Posterior cingulate gyrus (tissue), 11 donors: Measurements from ENCODE around the gene ATF6.

ENCODE experiments used
- DNase-seq, 10 donors: peaks; one replicate each; pipeline versions ENCODE4 v3.0.0 to v3.0.0-alpha.2; 2020 to 2021; ENCODE audit warnings: mixed read lengths in 3 of 10
- intact Hi-C: fragments of 100-400 bp; cut with DNase I; formaldehyde crosslinking; loops from one replicate; pipeline ENCODE4 v1.15.1; 2023

The ATF6 gene

DNA sequence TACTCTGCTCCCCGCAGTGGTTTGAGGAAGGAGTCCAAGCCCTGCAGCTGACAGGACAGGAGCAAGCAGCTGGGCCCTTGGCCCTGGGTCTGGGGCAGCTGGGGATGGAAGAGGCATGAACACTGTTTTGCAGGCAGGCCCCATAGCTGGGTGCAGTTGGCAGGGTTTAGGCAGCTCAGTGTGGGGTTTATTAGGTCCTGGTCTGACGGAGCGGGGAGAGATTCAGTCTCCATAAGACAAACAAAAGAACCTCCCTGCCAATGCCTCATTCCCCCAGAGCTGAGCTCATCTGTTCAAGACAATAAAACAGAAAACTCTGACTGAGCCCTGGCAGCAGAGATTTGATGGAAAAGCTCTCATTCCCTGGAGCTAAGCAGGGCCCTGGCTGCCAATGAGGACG, 220.2 kb downstream of the ATF6 start:
- intact Hi-C loops = loop anchor here (10.0 kb wide), 1 partner anchor 62 kb away; no protein-coding TSS in a partner anchor
- DNase-seq = peak in 8 of 10 donors; percentile 43 to 95 (median 62)

- DNase-seq = peak in 1 of 10 donors; percentile 10
Observed at GRCh38 chr1:161987303-161987702, 221.2 kb downstream of the ATF6 start.

GRCh38 chr1:161987872-161988271, 221.8 kb downstream of the ATF6 start:
- intact Hi-C loops = loop anchor here (10.0 kb wide), 1 partner anchor 63 kb away; no protein-coding TSS in a partner anchor
- DNase-seq = peak in 1 of 10 donors; percentile 19

More at GRCh38 chr1:161987303-161987702, 221.2 kb downstream of the ATF6 start:
- intact Hi-C loops = loop anchor here (10.0 kb wide), 1 partner anchor 63 kb away; no protein-coding TSS in a partner anchor

DNA sequence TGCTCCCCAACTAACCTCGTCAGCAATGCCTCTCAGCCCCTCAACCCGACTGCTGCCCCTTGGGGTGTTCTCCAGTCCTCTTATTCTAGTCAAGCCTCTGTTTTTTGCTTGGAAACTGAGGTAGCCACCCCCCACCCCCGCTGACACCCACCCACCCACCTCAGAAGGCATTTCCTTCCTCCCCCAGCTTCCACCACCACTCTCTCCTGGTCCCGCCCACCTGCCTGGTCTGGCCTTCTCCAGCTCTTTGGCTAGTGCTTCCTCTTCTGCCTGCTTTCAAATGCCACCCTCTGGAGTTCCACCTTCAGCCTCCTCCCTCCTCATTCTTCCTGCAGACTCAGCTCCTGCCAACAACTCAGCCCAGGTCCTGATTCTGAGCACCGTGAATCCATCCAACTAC, 222.3 kb downstream of the ATF6 start:
- intact Hi-C loops = loop anchor here (10.0 kb wide), 1 partner anchor 64 kb away; no protein-coding TSS in a partner anchor
- DNase-seq = peak in 1 of 10 donors; percentile 74

DNA sequence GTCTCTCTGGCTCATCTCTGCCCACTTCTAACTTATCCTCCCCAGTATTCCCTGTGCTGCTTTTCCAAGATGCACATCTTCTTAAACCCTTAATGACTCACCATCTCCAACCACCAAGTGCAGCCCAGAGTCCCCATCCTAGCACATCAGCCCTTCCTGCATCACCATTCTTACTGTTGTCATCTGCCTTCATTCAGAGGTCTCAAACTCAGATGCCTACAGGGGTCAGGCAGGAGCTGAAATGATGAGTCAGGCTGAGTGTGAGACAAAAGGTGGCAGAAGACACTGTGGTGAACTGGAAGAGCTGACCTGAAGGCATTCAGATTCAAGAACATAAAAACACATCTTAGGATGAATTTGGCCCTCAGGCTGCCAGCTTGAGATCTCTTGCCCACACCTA, 223.0 kb downstream of the ATF6 start:
- intact Hi-C loops = loop anchor here (10.0 kb wide), 1 partner anchor 64 kb away; no protein-coding TSS in a partner anchor
- DNase-seq = no peak

- intact Hi-C loops = loop anchor here (10.0 kb wide), 1 partner anchor 65 kb away; no protein-coding TSS in a partner anchor
- DNase-seq = no peak
Observed at GRCh38 chr1:161989786-161990185, 223.7 kb downstream of the ATF6 start.

GRCh38 chr1:161993576-161993975, 227.5 kb downstream of the ATF6 start:
- DNase-seq = peak in 1 of 10 donors; percentile 82
- intact Hi-C loops = no loop called here

- intact Hi-C loops = no loop called here
- peak in 8 of 10 donors; percentile 38 to 96 (median 71) for DNase-seq
Observed at GRCh38 chr1:161994175-161994668, 228.1 kb downstream of the ATF6 start.

GRCh38 chr1:161997152-161997551, 231.0 kb downstream of the ATF6 start:
- DNase-seq = no peak
- intact Hi-C loops = no loop called here

- intact Hi-C loops = no loop called here
- DNase-seq = no peak
Observed at GRCh38 chr1:161998811-161999210, 232.7 kb downstream of the ATF6 start.

DNA sequence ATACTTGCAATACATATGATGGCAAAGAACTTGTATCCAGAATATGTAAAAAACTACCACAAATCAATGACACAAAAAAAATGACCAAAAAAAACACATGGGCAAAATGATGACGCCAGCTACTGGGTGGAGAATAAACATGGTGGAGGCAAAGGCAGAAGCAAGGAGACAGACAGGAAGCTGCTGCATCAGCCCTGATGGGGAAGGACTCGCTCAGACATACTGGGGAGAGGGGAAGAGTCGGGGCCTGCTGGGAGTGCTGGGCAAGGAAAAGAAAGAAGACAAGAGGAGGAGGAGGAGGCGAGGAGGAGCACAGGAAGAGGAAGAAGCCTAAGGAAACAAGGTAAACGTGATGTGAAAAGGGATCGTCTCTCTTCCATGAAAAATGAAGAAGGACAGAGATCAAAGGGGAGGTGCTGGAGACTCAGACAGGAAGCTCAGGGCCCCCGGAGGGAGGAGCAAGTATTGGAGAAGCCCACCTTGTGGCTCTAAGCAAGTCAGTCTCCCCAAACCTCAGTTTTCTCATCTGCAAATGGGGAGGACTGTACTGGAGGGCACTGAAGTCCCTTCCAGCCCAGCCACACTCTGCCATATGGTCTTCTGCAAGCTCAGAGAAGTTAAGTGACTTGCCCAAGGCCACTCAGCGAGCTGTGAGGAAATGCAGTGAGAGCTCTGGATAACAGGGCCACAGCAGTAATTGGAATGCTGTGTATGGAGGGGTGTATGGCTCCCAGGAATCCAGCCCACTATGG, 233.4 kb downstream of the ATF6 start:
- no peak for DNase-seq
- intact Hi-C loops = no loop called here

- intact Hi-C loops = no loop called here
- no peak for DNase-seq
Observed at GRCh38 chr1:162000053-162000420, 233.9 kb downstream of the ATF6 start.

GRCh38 chr1:162003061-162003829, 237.1 kb downstream of the ATF6 start:
- DNase-seq = peak in 1 of 10 donors; percentile 46
- intact Hi-C loops = no loop called here

- DNase-seq = peak in 1 of 10 donors; percentile 86
- intact Hi-C loops = no loop called here
Observed at GRCh38 chr1:162003830-162004215, 237.7 kb downstream of the ATF6 start.

- peak in 1 of 10 donors; percentile 61 for DNase-seq
- intact Hi-C loops = no loop called here
Observed at GRCh38 chr1:162004441-162004950, 238.4 kb downstream of the ATF6 start.

- peak in 1 of 10 donors; percentile 31 for DNase-seq
- intact Hi-C loops = no loop called here
Observed at GRCh38 chr1:162006081-162006480, 240.0 kb downstream of the ATF6 start.

DNA sequence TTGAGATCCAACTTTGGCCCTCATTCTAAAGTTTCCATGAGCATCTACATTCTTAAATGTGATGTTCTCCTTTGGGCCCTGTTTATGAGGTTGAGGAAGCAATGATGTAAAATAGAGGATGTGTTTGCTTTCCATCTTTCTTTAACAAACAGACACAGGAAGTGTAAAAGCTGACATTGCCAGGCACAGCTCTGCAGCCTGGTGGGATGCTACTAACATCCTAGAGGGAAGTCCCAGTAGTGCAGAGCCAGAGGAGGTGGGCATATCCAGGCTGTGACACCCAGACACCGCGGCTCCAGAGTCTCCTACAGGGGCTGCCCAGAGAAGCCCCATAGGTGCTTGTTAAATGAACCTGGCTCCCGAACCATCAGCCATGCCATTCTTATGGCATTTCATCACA, 241.3 kb downstream of the ATF6 start:
- peak in 1 of 10 donors; percentile 61 for DNase-seq
- intact Hi-C loops = no loop called here

GRCh38 chr1:162008799-162009198, 242.7 kb downstream of the ATF6 start:
- intact Hi-C loops = no loop called here
- DNase-seq = no peak

- intact Hi-C loops = no loop called here
- no peak for DNase-seq
Observed at GRCh38 chr1:162009501-162010174, 243.5 kb downstream of the ATF6 start.

- no peak for DNase-seq
- intact Hi-C loops = no loop called here
Observed at GRCh38 chr1:162010175-162010506, 244.0 kb downstream of the ATF6 start.
